ENCODE results near the gene SPRED2. TPM values are rescaled to one million over a fixed set of nuclear protein-coding genes. Genes with fewer than 3 reads are reported as not detected.

The SPRED2 gene
- total RNA-seq, 4 donors from 2014 or later: 21.9 to 28.8 (median 25.5) TPM

DNA sequence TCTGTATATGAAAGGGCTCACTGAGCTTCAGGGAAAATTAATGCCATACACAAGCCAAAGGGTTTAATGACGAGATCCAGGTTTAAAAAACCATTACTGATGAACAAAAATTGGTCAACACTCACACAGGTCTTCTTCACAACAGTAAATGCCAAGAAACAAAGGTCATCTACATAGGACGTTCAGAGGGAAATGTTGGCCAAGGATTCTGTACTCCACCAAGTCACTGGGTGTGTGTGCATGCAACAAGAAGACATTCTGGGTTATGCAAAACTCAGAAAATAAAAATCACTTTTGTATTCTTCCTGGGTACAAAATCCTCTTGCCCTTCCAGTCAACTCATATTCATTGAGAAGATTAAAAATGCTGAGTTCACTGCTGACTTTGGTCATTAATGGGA is 126.5 kb downstream of the SPRED2 start:
- no peak for TF ChIP-seq POLR2A (IDR thresholded peaks at IDR 0.05)
- TF ChIP-seq EP300 (IDR thresholded peaks at IDR 0.05): no peak
- TF ChIP-seq, protein P1, sequence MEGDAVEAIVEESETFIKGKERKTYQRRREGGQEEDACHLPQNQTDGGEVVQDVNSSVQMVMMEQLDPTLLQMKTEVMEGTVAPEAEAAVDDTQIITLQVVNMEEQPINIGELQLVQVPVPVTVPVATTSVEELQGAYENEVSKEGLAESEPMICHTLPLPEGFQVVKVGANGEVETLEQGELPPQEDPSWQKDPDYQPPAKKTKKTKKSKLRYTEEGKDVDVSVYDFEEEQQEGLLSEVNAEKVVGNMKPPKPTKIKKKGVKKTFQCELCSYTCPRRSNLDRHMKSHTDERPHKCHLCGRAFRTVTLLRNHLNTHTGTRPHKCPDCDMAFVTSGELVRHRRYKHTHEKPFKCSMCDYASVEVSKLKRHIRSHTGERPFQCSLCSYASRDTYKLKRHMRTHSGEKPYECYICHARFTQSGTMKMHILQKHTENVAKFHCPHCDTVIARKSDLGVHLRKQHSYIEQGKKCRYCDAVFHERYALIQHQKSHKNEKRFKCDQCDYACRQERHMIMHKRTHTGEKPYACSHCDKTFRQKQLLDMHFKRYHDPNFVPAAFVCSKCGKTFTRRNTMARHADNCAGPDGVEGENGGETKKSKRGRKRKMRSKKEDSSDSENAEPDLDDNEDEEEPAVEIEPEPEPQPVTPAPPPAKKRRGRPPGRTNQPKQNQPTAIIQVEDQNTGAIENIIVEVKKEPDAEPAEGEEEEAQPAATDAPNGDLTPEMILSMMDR (IDR thresholded peaks at IDR 0.05): no peak
- H3K9me3 ChIP-seq: no peaks in the 10 kb centered on the region
- WGBS, 2 donors: 68 to 74% methylated on average over 2 of the region's 2 CpGs

DNA sequence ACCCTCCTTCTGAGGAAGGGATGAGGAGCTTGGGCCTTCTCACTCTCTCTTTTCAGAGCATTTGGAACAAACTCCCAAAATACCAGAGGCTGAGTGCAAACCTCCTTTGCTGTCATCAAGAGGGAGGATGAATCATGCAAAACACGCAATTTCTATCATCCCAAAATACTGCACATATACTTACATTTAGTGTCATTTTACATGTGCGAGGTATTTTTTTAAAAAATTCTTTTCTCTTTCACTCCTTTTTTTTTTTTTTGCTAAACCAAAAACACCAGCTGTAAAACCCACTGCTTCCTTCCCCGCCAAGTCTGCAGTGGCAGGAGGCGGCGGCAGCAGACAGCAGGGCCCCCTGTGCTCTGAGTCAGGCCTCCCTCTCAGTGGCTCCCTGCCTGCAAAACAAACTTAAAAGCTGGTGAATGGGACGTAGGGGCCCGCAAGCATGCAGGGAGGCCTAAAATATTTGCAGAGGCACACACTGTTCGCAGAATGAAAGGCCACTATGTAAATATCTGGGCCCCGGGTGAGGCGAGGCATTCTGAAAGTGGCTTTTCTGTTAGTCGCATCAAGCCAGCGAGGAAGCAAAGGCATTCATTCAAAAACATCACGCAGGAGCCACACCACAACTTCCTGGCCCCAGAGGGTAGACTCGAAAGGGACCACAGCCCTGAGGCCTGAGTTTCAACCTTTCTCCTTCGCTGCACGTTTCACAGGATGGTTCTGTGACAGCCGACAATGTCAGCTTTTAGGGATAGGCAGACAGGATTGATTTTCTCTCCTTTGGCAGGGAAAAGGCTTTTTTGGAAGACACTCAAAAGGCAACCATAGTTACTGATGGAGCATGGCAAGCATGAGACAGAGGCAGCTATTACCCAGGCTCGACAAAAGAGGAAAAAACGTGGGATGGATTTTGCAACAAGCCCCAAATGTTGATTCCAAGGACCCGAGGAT is 131.4 kb downstream of the SPRED2 start:
- Histone ChIP-seq H3K4me1 (peaks cover 0 to 38% (median 28%) of the 10 kb centered on the region in 4 donors), H3K9me3 (no peaks in the 10 kb centered on the region), H3K27ac (peak overlapping the region in 3 of 4 donors; percentile 63 to 85 (median 82)), H3K36me3 (no peaks in the 10 kb centered on the region), H3K27me3 (no peaks in the 10 kb centered on the region), H3K4me3 (peak overlapping the region in 2 of 4 donors; percentile 16 to 19)
- 13 to 35% methylated on average over 18 to 20 of the region's 20 CpGs for WGBS, 2 donors
- TF ChIP-seq, protein P1 (IDR thresholded peaks at IDR 0.05): no peak
- no peak for TF ChIP-seq EP300 (IDR thresholded peaks at IDR 0.05)
- no peak for TF ChIP-seq POLR2A (IDR thresholded peaks at IDR 0.05)
- peak in 1 of 2 donors; percentile 28 for DNase-seq (ENCODE audit: low spot score in 2 of 2)

More for the DNA sequence above, 126.5 kb downstream of the SPRED2 start:
- no peak for DNase-seq (ENCODE audit: low spot score in 2 of 2)
- Histone ChIP-seq H3K27ac (no peak overlapping the region), H3K36me3 (peaks cover 0 to 29% (median 0%) of the 10 kb centered on the region in 3 donors), H3K4me3 (no peak overlapping the region), H3K4me1 (peaks cover 0 to 34% (median 14%) of the 10 kb centered on the region in 4 donors), H3K27me3 (no peaks in the 10 kb centered on the region)

DNA sequence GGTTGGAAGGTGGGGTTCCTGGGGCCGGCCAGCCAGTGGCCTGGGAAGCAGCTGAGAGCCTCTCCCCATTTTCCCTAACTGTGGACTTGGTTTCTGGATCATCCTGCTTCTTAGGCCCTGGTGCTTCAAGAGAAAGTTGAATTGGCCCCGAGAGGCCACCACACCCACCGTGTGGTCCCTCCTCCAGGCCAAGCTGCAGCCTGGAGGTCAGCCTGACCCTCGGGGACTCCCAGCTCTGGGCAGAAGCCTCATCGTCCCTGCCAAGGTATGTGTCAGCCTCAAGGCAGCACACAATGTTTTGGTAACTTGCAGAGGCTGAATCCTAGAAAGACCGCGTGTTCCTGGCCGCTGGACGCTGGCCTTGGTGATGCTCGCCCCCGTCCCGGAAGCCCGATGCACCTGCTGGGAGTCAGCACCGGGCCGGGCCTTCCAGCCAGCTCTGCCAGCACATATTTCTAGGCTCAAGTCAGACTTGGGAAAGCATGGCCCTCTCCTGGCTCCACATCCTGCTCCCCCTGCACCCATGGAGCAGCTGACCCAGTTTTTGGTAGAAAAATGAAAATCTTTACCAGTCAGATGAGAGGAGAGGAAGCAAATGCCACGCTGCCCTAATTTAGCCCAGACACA is 132.2 kb downstream of the SPRED2 start:
- DNase-seq (ENCODE audit: low spot score in 2 of 2): peak; percentile 74 to 77
- Histone ChIP-seq H3K36me3 (no peaks in the 10 kb centered on the region), H3K27ac (peak overlapping the region; percentile 0 to 85 (median 72)), H3K4me1 (peaks cover 0 to 38% (median 28%) of the 10 kb centered on the region in 4 donors), H3K9me3 (no peaks in the 10 kb centered on the region), H3K27me3 (no peaks in the 10 kb centered on the region), H3K4me3 (no peak overlapping the region)
- TF ChIP-seq EP300 (IDR thresholded peaks at IDR 0.05) (peak; percentile 44 to 93), POLR2A (IDR thresholded peaks at IDR 0.05) (no peak)
- 37 to 51% methylated on average over 12 to 16 of the region's 16 CpGs for WGBS, 2 donors

DNA sequence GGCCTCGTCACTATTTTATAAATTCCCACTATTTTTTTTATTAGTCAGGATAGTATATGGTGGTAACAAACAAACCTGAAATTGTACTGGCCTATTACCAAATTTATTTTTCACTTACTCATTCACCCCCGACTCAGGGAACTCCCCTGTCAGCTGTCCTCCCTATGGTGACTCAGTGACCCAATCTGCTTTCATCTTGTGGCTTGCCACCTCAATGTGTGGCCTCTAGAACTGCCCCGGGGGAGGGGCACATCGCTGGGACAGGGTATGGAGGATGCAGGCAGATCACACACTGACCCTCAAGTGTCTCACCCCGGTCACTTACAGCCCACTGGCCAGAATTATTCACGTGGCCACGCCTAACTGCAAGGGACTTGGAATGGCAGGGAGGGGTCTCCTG is 133.2 kb downstream of the SPRED2 start:
- peak overlapping the region in 3 of 4 donors; percentile 58 to 85 (median 82) for H3K27ac ChIP-seq
- 73 to 77% methylated on average over 7 of the region's 7 CpGs for WGBS, 2 donors
- no peaks in the 10 kb centered on the region for H3K36me3 ChIP-seq
- no peak overlapping the region for H3K4me3 ChIP-seq
- DNase-seq (ENCODE audit: low spot score in 2 of 2): no peak
- H3K9me3 ChIP-seq: no peaks in the 10 kb centered on the region
- no peak for TF ChIP-seq EP300 (IDR thresholded peaks at IDR 0.05)
- peaks cover 0 to 45% (median 28%) of the 10 kb centered on the region in 4 donors for H3K4me1 ChIP-seq
- H3K27me3 ChIP-seq: no peaks in the 10 kb centered on the region

DNA sequence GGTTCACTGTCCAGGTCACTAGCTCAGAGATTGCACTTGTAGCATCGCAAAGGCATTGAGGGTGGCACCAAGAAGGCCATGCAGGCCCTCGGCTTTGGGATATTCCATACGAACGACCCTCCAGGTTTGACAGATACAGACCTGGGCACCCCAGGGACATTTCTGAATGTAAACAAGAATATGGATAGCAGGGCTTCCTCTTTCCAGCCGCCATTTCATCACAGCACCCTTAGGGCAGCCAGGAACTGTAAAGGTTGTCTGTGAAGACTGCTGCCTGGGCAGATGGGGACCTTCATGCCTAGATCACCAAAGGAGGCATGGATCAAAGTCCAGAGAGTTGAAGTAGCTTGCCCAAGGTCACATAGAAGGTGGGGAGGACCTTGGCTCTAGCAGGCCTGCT is 134.3 kb downstream of the SPRED2 start:
- TF ChIP-seq, protein P1 (IDR thresholded peaks at IDR 0.05): no peak
- TF ChIP-seq POLR2A (IDR thresholded peaks at IDR 0.05): no peak
- no peak for TF ChIP-seq EP300 (IDR thresholded peaks at IDR 0.05)
- Histone ChIP-seq H3K36me3 (no peaks in the 10 kb centered on the region), H3K27ac (no peak overlapping the region), H3K9me3 (no peaks in the 10 kb centered on the region), H3K4me1 (peaks cover 0 to 45% (median 28%) of the 10 kb centered on the region in 4 donors), H3K4me3 (no peak overlapping the region), H3K27me3 (no peaks in the 10 kb centered on the region)
- no peak for DNase-seq (ENCODE audit: low spot score in 2 of 2)
- 87 to 88% methylated on average over 5 of the region's 5 CpGs for WGBS, 2 donors

Measured in tibial nerve (tissue), 4 donors.